Measurements from ENCODE around the gene DIS3.
A peak's percentile ranks its signal among the peaks of the same experiment; 100 is the strongest.
"Not testable (repeated sequence)": the region's sequence is repeated elsewhere in the genome, so short reads cannot be mapped to it uniquely, and the experiment has no call there.

DIS3 gene, protein sequence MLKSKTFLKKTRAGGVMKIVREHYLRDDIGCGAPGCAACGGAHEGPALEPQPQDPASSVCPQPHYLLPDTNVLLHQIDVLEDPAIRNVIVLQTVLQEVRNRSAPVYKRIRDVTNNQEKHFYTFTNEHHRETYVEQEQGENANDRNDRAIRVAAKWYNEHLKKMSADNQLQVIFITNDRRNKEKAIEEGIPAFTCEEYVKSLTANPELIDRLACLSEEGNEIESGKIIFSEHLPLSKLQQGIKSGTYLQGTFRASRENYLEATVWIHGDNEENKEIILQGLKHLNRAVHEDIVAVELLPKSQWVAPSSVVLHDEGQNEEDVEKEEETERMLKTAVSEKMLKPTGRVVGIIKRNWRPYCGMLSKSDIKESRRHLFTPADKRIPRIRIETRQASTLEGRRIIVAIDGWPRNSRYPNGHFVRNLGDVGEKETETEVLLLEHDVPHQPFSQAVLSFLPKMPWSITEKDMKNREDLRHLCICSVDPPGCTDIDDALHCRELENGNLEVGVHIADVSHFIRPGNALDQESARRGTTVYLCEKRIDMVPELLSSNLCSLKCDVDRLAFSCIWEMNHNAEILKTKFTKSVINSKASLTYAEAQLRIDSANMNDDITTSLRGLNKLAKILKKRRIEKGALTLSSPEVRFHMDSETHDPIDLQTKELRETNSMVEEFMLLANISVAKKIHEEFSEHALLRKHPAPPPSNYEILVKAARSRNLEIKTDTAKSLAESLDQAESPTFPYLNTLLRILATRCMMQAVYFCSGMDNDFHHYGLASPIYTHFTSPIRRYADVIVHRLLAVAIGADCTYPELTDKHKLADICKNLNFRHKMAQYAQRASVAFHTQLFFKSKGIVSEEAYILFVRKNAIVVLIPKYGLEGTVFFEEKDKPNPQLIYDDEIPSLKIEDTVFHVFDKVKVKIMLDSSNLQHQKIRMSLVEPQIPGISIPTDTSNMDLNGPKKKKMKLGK

DNA sequence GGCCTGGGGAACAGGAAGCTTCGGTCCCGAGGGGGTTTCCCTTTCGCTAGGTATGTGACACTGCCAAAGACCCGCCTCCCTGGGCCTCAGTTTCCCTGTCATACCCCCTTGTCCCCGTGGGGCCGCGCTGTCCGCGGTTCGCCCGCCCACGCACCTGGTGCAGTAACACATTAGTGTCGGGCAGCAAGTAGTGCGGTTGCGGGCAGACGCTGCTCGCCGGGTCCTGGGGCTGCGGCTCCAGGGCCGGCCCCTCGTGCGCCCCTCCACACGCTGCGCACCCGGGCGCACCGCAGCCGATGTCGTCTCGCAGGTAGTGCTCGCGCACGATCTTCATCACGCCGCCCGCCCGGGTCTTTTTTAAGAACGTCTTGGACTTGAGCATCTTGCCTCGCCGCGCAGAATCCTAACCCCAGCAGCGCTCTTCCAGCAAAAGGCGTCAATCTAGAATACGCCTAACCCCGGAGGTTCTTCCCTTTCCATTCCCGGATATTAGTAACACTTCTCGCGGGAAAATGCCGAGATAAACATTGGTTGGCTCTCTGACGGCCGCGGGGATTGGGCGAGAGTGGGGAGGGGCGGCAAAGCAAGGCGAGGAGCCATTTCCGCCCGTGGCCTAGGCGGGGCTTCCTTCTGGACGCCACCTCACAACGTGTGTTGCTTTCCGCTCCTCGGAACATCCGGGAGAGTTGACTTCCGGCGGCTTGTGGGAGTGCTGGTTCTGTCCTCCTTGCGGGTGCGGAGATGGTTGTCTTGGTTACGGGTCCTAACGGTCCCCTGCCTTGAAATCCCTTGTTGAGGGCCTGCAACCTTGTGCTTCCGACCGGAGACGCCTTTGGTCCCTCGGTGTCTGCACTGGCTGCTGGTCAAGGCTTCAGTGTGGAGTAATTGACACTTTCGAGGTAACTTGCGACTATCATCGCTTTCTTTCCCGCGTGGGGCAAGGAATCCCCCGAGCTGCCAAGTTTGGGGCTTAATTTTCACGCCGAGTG lies at the start of gene DIS3, which contains the start of gene PIBF1:
Gene DIS3, minus strand, starts transcription at position 450 of the 989 bp plus-strand sequence. Its CDS starts 68 bp downstream, at position 382.
Gene PIBF1, plus strand, starts transcription at position 683 of the 989 bp plus-strand sequence. CDS start 1,337 bp downstream, outside the sequence.
- DNase-seq = peak; percentile 95

DNA sequence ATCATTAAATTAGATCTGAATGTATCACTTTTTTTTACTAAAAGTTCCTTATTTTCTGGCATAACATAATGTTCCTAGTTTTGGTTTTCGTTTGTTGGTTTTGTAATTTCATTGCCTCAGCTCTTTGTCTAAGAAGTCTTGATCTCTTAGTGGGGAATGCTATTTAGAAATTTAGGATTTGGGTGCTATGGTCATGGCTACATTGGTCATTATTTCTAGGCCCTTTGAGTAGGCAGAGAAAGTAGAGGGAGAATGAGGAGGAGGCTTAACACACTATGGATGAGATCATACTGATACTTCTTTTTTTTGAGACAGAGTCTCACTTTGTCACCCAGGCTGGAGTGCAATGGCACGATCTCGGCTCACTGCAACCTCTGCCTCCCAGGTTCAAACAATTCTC lies 42.0 kb upstream of the DIS3 start:
- no peak for DNase-seq

DNA sequence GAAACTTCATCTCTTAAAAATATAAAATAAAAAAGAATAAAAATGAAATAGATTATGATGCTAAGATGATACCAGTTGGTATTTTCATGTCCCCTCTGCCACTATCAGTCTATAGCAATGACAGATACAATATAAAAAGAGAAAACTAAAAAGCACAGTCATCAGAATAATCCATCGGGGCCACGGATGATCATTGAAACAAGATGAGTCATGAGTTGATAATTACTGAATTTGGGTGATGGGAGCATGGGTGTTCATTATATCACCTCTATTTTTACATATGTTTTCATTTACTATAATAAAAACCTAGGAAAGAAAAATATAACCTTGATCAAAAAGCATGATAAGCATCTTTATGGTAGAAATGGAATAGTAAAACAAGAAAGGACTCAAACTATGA lies 41.4 kb upstream of the DIS3 start:
- DNase-seq = no peak

DNA sequence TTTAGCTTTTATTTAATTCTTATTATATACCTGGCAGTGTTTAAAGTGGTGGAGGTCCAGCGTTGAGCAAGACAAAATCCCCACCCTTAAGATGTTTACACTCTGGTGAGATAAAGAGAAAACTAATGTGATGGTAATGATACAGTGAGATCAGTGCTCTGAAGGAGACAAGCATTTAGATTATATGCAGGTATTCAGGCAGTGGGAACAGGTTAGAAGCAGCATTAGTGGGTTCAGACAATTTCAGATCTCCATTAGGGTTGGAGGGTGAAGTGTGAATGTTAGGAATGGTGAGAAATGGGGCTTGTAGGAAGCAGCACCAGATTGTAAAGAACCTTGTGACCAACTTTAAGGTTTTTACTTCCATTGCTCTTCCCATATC lies 39.2 kb upstream of the DIS3 start:
- DNase-seq = no peak

DNA sequence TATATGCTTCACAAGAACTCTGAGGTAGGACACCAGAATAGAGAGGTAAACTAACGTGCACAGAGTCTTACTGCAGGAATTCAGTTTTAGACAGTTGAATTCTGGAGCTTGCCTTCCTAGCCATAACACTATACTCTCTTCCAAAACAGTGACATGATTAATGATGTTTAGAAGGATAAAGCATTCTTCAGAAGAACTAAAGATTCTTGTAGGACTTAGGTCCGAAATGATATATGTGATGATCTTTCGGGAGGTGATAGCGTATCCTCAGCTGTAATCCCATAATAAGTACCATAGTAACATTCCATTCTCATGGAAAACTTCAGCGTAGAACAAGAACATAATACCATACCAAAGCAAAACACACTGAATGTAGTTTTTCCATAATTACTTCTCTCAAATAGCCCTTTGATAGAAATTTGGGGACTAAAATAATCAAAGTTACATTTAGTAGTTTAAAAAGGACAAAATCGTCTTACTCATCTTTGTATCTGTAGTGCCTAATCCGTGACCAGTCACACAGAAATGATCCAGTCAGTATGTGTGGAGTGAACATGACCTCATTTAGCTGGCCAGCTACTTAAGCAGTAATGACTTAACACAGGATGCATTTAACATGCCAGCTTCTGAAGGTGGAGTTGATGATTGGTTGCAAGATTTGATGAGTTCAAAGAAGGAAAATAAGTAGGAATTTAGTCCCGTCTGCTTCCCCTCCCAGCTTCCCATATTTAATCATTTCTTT lies 38.6 kb upstream of the DIS3 start:
- no peak for DNase-seq

DNA sequence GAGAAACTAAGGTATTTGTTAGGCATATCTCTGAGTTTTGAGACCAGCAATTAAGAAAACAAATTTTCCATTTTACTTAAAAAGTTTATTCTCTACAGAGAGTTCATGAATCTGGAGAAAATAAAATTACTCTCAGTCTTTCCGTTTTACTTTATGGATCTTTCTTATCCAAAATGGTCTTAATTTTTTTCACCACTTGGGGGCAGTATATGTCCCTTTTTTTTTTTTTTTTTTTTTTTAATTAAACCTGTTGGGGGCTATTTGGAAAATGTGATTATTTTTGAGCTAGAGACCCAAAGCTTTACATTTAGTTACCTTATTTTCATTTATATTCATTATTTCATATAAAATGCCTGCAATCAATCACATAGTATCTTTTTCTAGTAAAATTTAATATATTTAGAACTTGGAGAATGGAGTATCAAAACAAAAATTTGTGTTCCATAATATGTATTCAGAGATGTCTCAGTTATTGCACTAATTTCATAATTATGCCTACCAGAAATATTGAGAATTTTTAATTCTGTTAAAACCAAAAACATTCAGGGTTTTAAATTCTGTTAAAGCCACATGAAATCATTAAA lies 27.3 kb upstream of the DIS3 start:
- DNase-seq = no peak

DNA sequence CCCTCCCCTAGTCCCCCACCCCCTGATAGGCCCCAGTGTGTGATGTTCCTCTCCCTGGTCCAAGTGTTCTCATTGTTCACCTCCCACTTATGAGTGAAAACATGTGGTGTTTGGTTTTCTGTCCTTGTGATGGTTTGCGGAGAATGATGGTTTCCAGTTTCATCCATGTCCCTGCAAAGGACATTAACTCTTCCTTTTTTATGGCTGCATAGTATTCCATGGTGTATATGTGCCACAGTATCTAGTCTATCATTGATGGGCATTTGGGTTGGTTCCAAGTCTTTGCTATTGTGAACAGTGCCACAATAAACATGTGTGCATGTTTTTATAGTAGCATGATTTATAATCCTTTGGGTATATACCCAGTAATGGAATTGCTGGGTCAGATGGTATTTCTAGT lies 24.8 kb upstream of the DIS3 start:
- DNase-seq = not testable (repeated sequence)

DNA sequence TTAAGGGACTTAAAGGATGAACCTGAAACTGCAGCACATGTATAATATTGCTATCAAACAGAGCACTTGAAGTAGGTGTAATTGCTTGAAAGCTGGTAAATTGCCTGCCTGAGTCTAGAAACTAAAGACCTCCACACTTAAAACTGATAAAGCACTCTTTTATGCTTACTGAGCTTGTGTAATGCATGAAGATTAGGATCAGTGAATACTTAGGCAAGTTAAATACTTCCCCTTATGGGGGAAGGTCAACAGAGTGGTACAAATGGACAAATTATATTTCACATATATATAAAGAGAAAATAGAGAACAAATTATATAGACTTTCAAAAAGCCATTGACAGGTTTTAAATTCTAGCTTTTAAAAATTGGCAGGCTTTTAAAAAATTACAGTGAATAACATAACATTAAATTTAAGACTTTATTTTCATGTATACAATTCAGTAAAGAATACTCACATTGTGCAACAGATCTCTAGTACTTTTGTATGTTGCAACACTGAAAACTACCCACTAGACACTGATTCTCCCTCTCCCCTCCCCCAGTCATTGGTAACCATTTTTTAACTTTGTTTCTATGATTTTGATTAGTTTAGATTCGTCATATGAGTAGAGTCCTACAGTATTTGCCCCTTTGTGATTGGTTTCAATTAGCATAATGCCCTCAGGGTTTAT lies 24.1 kb upstream of the DIS3 start:
- no peak for DNase-seq

DNA sequence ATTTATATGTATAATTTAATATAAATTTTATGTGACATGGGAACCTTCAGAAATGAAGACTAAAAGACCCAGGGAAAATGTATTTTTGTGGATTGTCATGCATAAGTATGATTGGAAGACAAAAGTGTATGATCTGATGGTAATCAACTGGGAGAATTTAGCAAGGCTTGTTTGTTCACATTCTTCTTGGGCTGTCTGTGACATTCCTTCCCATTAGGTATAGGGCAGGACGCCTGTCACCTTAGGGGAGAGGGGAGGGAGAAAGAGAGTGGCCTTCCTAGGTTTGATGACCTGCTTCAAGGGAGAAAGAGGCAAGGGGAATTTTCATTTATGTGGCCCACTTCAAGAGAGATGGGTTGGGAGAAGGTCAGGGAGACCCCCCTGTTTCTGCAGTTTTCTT lies 22.6 kb upstream of the DIS3 start:
- DNase-seq = no peak

DNA sequence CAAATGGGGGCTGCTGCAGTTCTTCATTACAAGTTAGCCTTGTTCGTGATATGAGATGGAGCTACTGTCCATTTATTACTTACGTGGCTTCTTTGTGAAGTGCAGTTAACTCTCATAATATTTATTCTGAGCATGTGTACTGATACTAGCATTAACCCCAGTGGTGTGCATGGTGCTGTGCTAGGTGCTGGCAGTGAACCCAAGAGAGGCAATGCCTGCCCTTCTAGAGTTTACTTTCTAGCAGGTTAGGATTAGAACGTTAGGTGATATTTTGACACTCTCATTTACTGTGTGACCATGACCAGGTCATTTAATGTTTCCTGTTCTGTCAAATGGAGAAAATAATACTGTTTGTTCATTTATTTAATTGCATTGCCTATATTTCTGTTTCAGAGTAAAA lies 17.1 kb upstream of the DIS3 start:
- DNase-seq = no peak

DNA sequence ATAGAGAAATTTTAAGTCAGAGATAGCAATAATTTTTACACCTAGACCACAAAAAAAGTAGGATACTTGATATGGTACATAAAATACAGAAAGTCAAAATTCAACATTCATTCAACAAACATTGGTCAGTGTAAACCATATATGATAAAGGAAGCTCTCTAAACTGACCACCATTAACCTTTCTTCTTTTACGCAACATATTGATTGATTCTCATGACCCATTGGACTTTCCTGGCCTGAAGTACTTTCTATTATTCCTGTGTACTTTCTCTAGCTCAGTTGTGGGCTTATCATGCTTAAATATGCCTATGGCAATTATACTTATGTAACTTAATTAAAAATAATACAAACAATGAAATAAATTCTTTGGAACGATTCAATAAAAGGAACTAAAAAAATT lies 10.9 kb upstream of the DIS3 start:
- no peak for DNase-seq

DNA sequence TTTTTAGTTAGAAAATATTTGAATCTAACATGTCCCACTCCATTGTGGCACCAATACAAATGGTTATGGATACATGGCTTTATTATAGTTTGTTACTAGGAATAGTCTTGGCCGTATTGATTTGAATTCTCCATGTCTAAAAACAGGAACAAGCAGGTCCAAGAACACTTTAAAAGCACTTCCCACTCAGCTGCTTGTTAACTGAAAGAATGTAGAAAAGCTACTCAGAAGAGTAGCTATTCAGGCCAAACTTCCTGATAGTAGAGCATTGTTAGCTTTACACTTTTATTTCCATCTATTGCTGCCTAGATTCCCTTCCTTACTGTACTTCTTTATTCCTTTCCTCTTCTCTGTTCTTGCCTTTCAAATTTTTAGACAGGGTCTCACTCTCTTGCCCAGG lies 7.1 kb upstream of the DIS3 start:
- no peak for DNase-seq

DNA sequence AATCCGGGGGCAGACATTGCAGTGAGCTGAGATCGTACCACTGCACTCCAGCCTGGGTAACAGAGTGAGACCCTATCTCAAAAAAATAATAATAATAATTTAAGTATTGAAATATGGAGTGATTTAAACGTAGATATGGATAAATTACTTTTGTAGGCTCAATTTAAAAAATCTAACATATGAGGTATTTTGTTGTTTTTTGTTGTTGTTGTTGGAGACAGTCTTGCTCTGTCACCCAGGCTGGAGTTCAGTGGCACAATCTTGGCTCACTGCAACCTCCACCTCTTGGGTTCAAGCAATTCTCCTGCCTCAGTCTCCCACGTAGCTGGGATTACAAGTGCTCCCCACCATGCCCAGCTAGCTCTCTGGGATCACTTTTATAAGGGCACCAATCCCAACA lies 3.0 kb upstream of the DIS3 start:
- DNase-seq = not testable (repeated sequence)

DNA sequence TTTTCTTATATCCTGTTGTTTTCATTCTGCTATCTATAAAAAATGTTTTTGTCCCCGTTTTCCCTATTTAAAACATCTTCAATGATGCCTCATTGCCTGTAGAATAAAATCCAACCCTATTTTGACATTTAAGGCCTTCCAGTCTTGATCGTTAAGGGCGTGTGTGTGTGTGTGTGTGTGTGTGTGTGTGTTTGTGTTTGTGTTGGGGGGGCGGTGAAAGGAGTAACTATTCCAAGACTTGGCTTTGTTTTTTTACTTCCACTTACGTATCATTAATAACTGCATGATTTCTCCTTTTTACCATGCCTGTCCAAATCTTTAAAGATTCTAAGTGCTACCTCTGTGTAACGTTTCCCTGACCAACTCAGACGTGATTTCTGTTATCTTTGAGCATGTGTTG lies 1.0 kb upstream of the DIS3 start:
- DNase-seq = no peak

DNA sequence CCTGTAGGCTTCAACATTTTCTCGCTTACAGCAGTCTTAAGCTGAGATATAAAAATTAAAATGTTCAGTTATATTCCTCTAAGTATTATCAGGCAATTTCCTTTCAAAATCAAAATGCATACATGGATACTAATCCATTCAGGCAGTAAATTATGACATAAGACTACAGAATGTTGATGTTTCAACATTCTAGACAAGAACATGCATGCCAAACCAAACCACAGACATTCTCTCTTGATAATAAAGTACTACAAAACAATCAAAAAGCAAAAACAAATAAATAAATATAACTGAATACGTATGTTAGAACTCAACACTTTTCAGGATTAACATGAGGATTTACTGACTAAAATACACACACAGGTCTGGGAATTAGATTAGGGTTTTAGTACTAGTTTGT lies 7.7 kb downstream of the DIS3 start:
- no peak for DNase-seq

DNA sequence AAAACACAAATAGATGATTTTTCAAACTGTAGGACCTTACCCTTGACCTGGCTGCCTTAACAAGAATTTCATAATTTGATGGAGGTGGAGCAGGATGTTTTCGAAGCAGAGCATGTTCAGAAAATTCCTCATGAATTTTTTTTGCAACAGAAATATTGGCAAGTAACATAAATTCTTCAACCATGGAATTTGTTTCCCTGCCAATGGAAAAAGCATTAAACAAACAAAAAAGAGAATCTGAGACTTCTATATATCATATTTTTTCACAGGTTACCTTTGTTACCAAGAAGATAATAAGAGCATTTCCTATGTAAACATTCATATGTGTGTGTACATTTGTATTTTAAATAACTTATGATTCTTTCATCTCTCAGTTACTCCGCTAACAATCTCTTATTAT lies 18.3 kb downstream of the DIS3 start:
- DNase-seq = no peak

DNA sequence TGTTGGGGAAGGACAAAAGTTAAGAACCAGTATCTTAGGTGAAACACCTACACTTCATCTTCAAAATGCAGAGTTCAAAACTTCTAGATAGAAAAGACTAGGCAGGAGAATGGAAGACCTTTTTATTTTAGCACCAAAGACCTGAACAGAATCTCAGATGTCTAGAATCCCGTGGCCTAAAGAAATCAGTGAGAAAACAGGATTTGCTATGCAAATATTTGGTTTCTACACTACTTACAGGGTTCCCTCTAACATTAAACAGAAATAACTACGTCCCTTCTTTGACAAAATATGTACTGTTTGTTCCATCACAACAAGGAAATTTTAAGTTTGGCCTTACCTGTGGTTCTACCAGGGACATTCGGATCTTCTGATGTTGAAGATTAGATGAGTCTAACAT lies 21.5 kb downstream of the DIS3 start:
- DNase-seq = no peak

DNA sequence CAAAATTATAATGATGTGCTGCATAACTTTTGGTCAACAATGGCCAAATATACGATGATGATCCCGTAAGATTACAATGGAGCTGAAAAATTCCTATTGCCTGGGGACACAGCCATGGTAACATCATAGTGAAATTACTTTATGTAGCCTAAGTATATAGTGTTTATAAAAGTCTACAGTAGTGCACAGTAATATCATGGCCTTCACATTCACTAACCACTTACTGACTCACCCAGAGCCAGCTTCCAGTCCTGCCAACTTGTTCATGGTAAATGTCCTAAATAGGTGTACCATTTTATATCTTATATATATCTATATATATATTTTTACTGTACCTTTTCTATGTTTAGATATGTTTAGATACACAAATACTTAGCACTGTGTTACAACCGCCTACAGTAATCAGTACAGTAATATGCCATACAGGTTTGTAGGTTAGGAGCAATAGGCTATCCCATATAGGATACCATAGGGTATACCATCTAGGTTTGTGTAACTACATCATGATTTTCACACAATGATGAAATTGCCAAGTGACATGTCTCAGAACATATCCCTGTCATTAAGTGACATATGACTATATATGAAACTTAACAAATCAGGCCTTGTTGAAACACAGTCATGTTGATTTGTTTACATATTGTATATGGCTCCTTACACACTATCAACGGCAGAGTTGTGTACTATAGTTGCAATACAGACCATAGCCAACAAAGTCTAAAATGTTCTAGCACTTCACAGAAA lies 23.7 kb downstream of the DIS3 start:
- DNase-seq = no peak

DNA sequence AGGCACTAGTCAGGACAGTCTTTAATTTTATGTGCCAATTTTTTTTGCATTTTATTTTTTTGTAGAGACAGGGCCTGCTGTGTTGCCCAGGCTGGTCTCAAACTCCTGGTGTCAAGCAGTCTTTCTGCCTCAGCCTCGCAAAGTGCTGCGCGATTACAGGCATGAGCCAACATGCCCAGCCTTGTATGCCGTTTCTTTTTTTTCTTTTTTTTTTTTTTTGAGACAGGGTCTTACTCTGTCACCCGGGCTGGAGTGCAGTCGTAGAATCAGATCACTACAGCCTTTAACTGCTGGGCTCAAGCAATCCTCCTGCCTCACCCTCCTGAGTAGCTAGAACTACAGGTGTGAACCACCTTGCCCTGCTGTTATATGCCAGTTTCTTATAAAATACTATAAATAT lies 27.6 kb downstream of the DIS3 start:
- DNase-seq = no peak

DNA sequence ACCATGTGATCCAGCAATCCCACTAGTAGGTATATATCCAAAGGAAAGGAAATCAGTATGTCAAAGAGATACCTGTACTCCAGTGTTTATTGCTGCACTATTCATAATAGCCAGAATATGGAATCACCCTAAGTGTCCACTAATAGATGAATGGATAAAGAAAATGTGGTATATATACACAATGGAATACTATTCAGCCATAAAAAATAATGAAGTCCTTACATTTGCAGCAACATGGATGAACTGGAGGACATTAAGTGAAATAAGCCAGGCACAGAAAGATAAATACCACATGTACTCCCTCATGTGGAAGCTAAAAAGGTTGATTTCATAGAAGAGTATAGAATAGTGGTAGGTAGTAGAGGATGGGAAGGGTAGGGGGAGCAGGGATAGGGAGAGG lies 30.5 kb downstream of the DIS3 start:
- DNase-seq = no peak

Data from activated CD4-positive, CD25-positive, alpha-beta regulatory T cell treated with anti-CD3 and anti-CD28 coated beads, Interleukin-2, amount 50 U/mL, for 72 hours (primary cell).